Stimulated activated CD4-positive, alpha-beta T cell treated with anti-CD3 and anti-CD28 coated beads, Interleukin-1b, Interleukin-23, amount 100 ng/mL, for 1 hour (primary cell): ENCODE measurements around the gene PPP2R5C.
A peak's percentile ranks its signal among the peaks of the same experiment; 100 is the strongest.
"Not testable (repeated sequence)": the region's sequence is repeated elsewhere in the genome, so short reads cannot be mapped to it uniquely, and the experiment has no call there.

ENCODE experiments used
- DNase-seq, 2 donors: peaks; one replicate each; pipeline ENCODE4 v3.0.0-alpha.2; 2020; ENCODE audit warnings: low read depth in 2 of 2

Gene PPP2R5C

GRCh38 chr14:101761032-101761880 is at the start of gene PPP2R5C:
Gene PPP2R5C, plus strand, starts transcription at chr14:101761709. Its CDS starts 185 bp downstream, at chr14:101761894.
- peak; percentile 73 to 75 for DNase-seq

GRCh38 chr14:101711857-101712233 is 49.7 kb upstream of the PPP2R5C start:
- DNase-seq: not testable (repeated sequence)

GRCh38 chr14:101712341-101712740 is 49.2 kb upstream of the PPP2R5C start:
- DNase-seq: not testable (repeated sequence)

- not testable (repeated sequence) for DNase-seq
These were observed 48.4 kb upstream of the PPP2R5C start for GRCh38 chr14:101713091-101713490.

GRCh38 chr14:101713621-101714349 is 47.7 kb upstream of the PPP2R5C start:
- no peak for DNase-seq

GRCh38 chr14:101714394-101714793 is 47.1 kb upstream of the PPP2R5C start:
- DNase-seq: no peak

GRCh38 chr14:101715210-101716076 is 46.1 kb upstream of the PPP2R5C start:
- DNase-seq: no peak

- no peak for DNase-seq
These were observed 45.2 kb upstream of the PPP2R5C start for GRCh38 chr14:101716077-101716950.

GRCh38 chr14:101716956-101717662 is 44.4 kb upstream of the PPP2R5C start:
- DNase-seq: no peak

GRCh38 chr14:101717663-101718490 is 43.6 kb upstream of the PPP2R5C start:
- DNase-seq: no peak

GRCh38 chr14:101719045-101719645 is 42.4 kb upstream of the PPP2R5C start:
- DNase-seq: no peak

GRCh38 chr14:101719708-101720107 is 41.8 kb upstream of the PPP2R5C start:
- DNase-seq: no peak

- no peak for DNase-seq
These were observed 40.4 kb upstream of the PPP2R5C start for GRCh38 chr14:101721111-101721510.

GRCh38 chr14:101721951-101722661 is 39.4 kb upstream of the PPP2R5C start:
- peak; percentile 11 to 56 for DNase-seq

- no peak for DNase-seq
These were observed 38.4 kb upstream of the PPP2R5C start for GRCh38 chr14:101723061-101723595.

GRCh38 chr14:101725652-101726051 is 35.9 kb upstream of the PPP2R5C start:
- DNase-seq: not testable (repeated sequence)

- no peak for DNase-seq
These were observed 35.1 kb upstream of the PPP2R5C start for GRCh38 chr14:101726295-101726953.

GRCh38 chr14:101726954-101727302 is 34.6 kb upstream of the PPP2R5C start:
- DNase-seq: no peak
